GM19328 (cell line): ENCODE measurements around the gene NTRK3.
A peak's percentile ranks its signal among the peaks of the same experiment; 100 is the strongest.

Source experiments
- ATAC-seq: cut with Tn5 transposase; IDR thresholded peaks from one replicate; pipeline ENCODE4 v1.9.1; 2021; ENCODE audit warnings: mild to moderate bottlenecking, moderate library complexity; ENCODE audit not compliant: unreplicated experiment

Gene NTRK3

GRCh38 chr15:88188300-88188699 lies 68.2 kb downstream of the NTRK3 start:
- ATAC-seq: no peak

GRCh38 chr15:88187195-88187594 lies 69.3 kb downstream of the NTRK3 start:
- ATAC-seq: no peak

- ATAC-seq: no peak
These were observed 71.0 kb downstream of the NTRK3 start for GRCh38 chr15:88185584-88185983.

GRCh38 chr15:88181613-88182012 lies 74.9 kb downstream of the NTRK3 start:
- ATAC-seq: no peak

GRCh38 chr15:88179562-88179961 lies 77.0 kb downstream of the NTRK3 start:
- ATAC-seq: peak; percentile 86

GRCh38 chr15:88178631-88179030 lies 77.9 kb downstream of the NTRK3 start:
- peak; percentile 53 for ATAC-seq

GRCh38 chr15:88177451-88177850 lies 79.1 kb downstream of the NTRK3 start:
- ATAC-seq: no peak

GRCh38 chr15:88174571-88174970 lies 82.0 kb downstream of the NTRK3 start:
- ATAC-seq: no peak

GRCh38 chr15:88166082-88166993 lies 90.2 kb downstream of the NTRK3 start:
- ATAC-seq: no peak

GRCh38 chr15:88161636-88162035 lies 94.9 kb downstream of the NTRK3 start:
- ATAC-seq: no peak

GRCh38 chr15:88155310-88155709 lies 101.2 kb downstream of the NTRK3 start:
- ATAC-seq: no peak

- ATAC-seq: no peak
These were observed 103.9 kb downstream of the NTRK3 start for GRCh38 chr15:88152672-88153071.

- no peak for ATAC-seq
These were observed 108.8 kb downstream of the NTRK3 start for GRCh38 chr15:88147760-88148159.

GRCh38 chr15:88144921-88145653 lies 111.5 kb downstream of the NTRK3 start:
- no peak for ATAC-seq

GRCh38 chr15:88142121-88142520 lies 114.4 kb downstream of the NTRK3 start:
- no peak for ATAC-seq

GRCh38 chr15:88141269-88141889 lies 115.2 kb downstream of the NTRK3 start:
- ATAC-seq: no peak

- ATAC-seq: no peak
These were observed 116.1 kb downstream of the NTRK3 start for GRCh38 chr15:88140398-88140797.

- no peak for ATAC-seq
These were observed 116.6 kb downstream of the NTRK3 start for GRCh38 chr15:88139936-88140335.

GRCh38 chr15:88133795-88134194 lies 122.7 kb downstream of the NTRK3 start:
- no peak for ATAC-seq

- ATAC-seq: no peak
These were observed 124.0 kb downstream of the NTRK3 start for GRCh38 chr15:88132499-88132898.

- no peak for ATAC-seq
These were observed 124.6 kb downstream of the NTRK3 start for GRCh38 chr15:88131937-88132336.

GRCh38 chr15:88127432-88127790 lies 129.1 kb downstream of the NTRK3 start:
- no peak for ATAC-seq
